Stimulated activated CD8-positive, alpha-beta memory T cell treated with anti-CD3 and anti-CD28 coated beads, Interleukin-12 subunit alpha, Interleukin-12 subunit beta, amount 100 ng/mL, for 24 hours (primary cell): Measurements from ENCODE around the gene TMPRSS12.
"Not testable (repeated sequence)": the region's sequence is repeated elsewhere in the genome, so short reads cannot be mapped to it uniquely, and the experiment has no call there.

Experiments used
- DNase-seq: peaks from one replicate; pipeline ENCODE4 v3.0.0-alpha.2; 2020; ENCODE audit errors: extremely low read depth

Gene TMPRSS12

GRCh38 chr12:50859621-50860310 lies 17.0 kb downstream of the TMPRSS12 start:
- DNase-seq = no peak

- DNase-seq = no peak
Measured at GRCh38 chr12:50862316-50862715, 19.6 kb downstream of the TMPRSS12 start.

GRCh38 chr12:50865266-50865665 lies 22.5 kb downstream of the TMPRSS12 start:
- DNase-seq = no peak

DNA sequence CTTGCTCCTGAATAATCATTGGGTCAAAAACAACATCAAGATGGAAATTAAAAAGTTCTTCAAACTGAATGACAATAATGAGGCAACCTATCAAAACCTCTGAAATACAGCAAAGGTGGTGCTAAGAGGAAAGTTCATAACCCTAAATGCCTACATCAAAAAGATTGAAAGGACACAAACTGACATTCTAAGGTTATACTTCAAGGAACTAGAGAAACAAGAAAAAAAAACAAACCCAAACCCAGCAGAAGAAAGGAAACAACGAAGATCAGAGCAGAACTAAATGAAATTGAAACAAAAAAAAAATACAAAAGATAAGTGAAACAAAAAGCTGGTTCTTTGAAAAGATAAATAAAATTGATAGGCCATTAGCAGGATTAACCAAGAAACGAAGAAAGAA lies 26.2 kb downstream of the TMPRSS12 start:
- not testable (repeated sequence) for DNase-seq

DNA sequence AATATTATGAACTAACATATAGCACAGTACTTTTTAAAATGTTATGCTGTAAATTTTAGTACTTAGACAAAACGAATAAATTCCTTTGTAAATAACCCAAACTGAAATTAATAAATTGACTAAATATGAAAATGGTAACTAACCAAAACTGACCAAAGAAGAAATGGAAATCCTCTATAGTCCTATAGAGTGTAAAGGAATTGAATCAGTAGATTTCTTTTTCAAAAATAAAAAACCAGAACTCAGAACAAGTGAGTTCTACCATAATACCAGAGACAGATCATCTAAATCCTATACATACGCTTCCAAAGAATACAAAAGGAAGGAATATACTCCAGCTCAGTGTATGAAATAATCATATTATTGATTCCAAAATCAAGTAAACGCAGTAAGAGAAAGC lies 39.8 kb downstream of the TMPRSS12 start:
- DNase-seq = no peak

DNA sequence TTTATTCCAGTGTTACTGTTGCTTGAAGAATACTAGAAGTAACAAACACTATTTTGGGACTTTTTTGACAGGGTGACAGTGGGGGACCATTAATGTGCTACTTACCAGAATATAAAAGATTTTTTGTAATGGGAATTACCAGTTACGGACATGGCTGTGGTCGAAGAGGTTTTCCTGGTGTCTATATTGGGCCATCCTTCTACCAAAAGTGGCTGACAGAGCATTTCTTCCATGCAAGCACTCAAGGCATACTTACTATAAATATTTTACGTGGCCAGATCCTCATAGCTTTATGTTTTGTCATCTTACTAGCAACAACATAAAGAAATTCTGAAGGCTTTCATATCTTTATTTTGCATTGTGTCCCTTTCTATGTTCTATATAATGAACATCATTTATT lies 44.5 kb downstream of the TMPRSS12 start:
- DNase-seq = no peak

- no peak for DNase-seq
Measured at GRCh38 chr12:50888666-50889065, 45.9 kb downstream of the TMPRSS12 start.

GRCh38 chr12:50894241-50894640 lies 51.5 kb downstream of the TMPRSS12 start:
- DNase-seq = no peak

- DNase-seq = no peak
Measured at GRCh38 chr12:50901685-50902113, 59.0 kb downstream of the TMPRSS12 start.

- not testable (repeated sequence) for DNase-seq
Measured at GRCh38 chr12:50908479-50908878, 65.8 kb downstream of the TMPRSS12 start.

- not testable (repeated sequence) for DNase-seq
Measured at GRCh38 chr12:50912361-50912760, 69.6 kb downstream of the TMPRSS12 start.

GRCh38 chr12:50913224-50913623 lies 70.5 kb downstream of the TMPRSS12 start:
- no peak for DNase-seq

GRCh38 chr12:50914872-50915484 lies 72.3 kb downstream of the TMPRSS12 start:
- no peak for DNase-seq

GRCh38 chr12:50916292-50916691 lies 73.6 kb downstream of the TMPRSS12 start:
- no peak for DNase-seq

GRCh38 chr12:50918584-50919316 lies 76.0 kb downstream of the TMPRSS12 start:
- DNase-seq = no peak

DNA sequence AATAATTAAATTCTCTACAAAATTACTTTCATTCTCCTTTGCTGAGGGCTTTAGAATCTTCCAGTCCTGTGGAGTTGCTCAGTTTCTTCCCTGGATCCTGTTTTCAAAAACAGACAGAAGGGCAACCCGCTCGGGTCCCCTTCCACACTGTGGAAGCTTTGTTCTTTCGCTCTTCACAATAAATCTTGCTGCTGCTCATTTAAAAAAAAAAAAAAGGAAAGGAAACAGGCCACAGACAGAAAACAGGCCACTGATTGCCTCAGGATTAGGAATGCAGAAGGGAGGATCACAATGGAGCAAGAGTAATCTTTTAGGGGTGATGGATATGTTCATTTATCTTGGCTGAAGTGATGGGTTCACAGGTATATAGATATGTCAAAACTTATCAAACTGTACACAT lies 80.1 kb downstream of the TMPRSS12 start:
- DNase-seq = no peak

GRCh38 chr12:50923361-50924130 lies 80.8 kb downstream of the TMPRSS12 start:
- DNase-seq = no peak

DNA sequence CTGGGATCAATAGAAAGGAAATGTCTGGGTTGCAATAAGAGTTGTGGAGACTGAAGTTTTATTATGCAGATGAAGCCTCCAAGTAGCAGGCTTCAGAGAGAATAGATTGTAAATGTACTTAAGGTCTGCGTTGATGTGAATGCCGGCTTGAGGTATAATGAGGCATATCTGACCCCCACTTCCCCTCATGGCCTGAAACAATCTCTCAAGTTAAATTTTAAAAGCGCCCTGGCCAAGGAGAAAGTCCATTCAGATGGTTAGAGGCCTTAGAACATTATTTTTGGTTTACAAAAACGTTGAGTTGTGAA lies 81.4 kb downstream of the TMPRSS12 start:
- DNase-seq = no peak

DNA sequence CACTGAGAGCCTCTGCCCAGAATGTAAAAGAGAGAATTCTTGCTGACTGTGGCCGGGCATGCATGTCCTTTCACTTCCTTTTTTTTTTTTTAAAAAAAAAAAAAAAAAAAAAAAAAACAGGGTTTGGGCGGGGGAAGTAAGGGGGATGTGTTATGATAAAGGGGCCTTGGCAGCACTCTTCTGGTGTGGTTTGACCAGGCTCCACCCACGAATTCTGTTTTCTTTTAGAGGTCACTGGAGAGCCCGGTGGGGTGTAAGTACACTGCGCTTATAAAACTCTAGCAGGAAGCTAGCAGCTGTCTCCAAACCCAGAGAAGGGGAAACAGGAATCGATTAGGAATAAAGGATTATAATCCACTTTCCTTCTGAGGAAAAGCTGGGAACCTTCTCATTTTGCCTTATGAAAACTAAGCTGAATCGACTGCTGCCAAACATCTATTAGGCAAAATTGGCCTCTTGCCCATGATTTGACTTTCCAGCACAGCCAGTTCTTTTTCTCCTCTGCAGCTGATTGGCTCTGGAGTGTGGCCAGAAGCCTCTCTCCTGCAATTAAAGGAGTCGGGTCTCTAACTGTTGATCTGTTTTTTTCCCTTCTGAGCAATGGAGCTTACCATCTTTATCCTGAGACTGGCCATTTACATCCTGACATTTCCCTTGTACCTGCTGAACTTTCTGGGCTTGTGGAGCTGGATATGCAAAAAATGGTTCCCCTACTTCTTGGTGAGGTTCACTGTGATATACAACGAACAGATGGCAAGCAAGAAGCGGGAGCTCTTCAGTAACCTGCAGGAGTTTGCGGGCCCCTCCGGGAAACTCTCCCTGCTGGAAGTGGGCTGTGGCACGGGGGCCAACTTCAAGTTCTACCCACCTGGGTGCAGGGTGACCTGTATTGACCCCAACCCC lies 82.0 kb downstream of the TMPRSS12 start:
- no peak for DNase-seq

DNA sequence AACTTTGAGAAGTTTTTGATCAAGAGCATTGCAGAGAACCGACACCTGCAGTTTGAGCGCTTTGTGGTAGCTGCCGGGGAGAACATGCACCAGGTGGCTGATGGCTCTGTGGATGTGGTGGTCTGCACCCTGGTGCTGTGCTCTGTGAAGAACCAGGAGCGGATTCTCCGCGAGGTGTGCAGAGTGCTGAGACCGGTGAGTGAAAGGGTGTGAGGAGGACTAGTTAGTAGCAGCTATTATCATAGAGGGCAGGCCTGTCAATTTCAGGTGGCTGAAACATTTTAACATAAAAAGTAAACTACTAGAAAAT lies 82.6 kb downstream of the TMPRSS12 start:
- DNase-seq = no peak

GRCh38 chr12:50925920-50926319 lies 83.2 kb downstream of the TMPRSS12 start:
- no peak for DNase-seq

DNA sequence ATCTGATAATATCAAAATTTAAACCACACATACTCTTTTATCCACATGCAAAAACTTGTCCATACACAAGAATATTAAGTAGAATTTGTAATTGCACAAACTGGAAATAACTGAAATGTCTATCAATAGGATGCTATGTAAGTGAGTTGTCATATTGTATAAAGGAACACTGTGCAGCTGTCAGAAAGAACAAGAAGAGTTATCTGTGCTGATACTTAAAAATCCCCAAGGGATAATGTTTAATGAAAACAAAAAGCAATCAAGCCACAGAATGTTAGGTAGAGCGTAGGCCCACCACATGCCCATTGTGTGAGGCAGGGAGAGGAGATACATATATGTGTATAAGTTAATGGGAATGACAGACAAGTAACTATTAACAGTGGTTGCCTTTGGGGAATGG lies 83.7 kb downstream of the TMPRSS12 start:
- DNase-seq = no peak
